Myocyte (in vitro differentiated cells): ENCODE measurements around the gene SLC44A5. TPM values are rescaled to one million over a fixed set of nuclear protein-coding genes. Genes with fewer than 3 reads are reported as not detected.
"Not testable (repeated sequence)": the region's sequence is repeated elsewhere in the genome, so short reads cannot be mapped to it uniquely, and the experiment has no call there.

ENCODE experiments used
- DNase-seq: peaks from one replicate; pipeline ENCODE4 v3.0.0-alpha.2; 2012; ENCODE audit warnings: low read depth
- total RNA-seq: library from RNA; depleted of rRNA; stranded (reverse); fragments of >200 nt; gene quantifications from 2 replicates; pipeline ENCODE4 v1.2.3, GENCODE V29; 2014

SLC44A5 gene
- total RNA-seq, 1 donor from 2014 or later: not detected

GRCh38 chr1:75202751-75203150 is 408.2 kb downstream of the SLC44A5 start:
- no peak for DNase-seq

GRCh38 chr1:75198761-75199160 is 412.2 kb downstream of the SLC44A5 start:
- DNase-seq: no peak

- no peak for DNase-seq
Observed at GRCh38 chr1:75198163-75198562, 412.8 kb downstream of the SLC44A5 start.

- DNase-seq: no peak
Observed at GRCh38 chr1:75188892-75189291, 422.0 kb downstream of the SLC44A5 start.

GRCh38 chr1:75181214-75181955 is 429.5 kb downstream of the SLC44A5 start:
- DNase-seq: not testable (repeated sequence)

- no peak for DNase-seq
Observed at GRCh38 chr1:75174031-75174760, 436.7 kb downstream of the SLC44A5 start.

GRCh38 chr1:75172556-75172955 is 438.4 kb downstream of the SLC44A5 start:
- DNase-seq: no peak

GRCh38 chr1:75171876-75172275 is 439.0 kb downstream of the SLC44A5 start:
- DNase-seq: no peak

GRCh38 chr1:75170981-75171380 is 439.9 kb downstream of the SLC44A5 start:
- DNase-seq: no peak

GRCh38 chr1:75170011-75170410 is 440.9 kb downstream of the SLC44A5 start:
- no peak for DNase-seq

- DNase-seq: no peak
Observed at GRCh38 chr1:75166821-75167220, 444.1 kb downstream of the SLC44A5 start.

- no peak for DNase-seq
Observed at GRCh38 chr1:75165264-75165663, 445.6 kb downstream of the SLC44A5 start.

GRCh38 chr1:75159154-75159553 is 451.8 kb downstream of the SLC44A5 start:
- DNase-seq: no peak

Other genes starting within 250 kb of the SLC44A5 start
- gene ACADM, start 113.6 kb upstream of the SLC44A5 start, total RNA-seq: 53.1 and 65.1 TPM in 2 replicates
- 93.4 and 133 TPM in 2 replicates for gene RABGGTB, start 175.1 kb upstream of the SLC44A5 start, total RNA-seq
- gene MSH4, start 185.8 kb upstream of the SLC44A5 start, total RNA-seq: 0.10 and 0.27 TPM in 2 replicates